PC-9 (cell line): Measurements from ENCODE around the gene IKBKE.

Experiments used
- EZH2 ChIP-seq: fragments of 200-600 bp; sonication (generic); IDR thresholded peaks from 2 replicates; pipeline ENCODE4 v1.8.0; 2017; ENCODE audit warnings: antibody characterized with exemption, low read depth
- TF ChIP-seq, protein P1 (sequence below): fragments of 200-600 bp; sonication (generic); conservative IDR thresholded peaks from 2 replicates; pipeline ENCODE4 v1.6.1; 2017; ENCODE audit warnings: mixed run types, antibody characterized with exemption, mild to moderate bottlenecking, moderate library complexity

GRCh38 chr1:206442101-206442500 is 28.2 kb upstream of the IKBKE start:
- TF ChIP-seq EZH2: no peak
- TF ChIP-seq, protein P1, sequence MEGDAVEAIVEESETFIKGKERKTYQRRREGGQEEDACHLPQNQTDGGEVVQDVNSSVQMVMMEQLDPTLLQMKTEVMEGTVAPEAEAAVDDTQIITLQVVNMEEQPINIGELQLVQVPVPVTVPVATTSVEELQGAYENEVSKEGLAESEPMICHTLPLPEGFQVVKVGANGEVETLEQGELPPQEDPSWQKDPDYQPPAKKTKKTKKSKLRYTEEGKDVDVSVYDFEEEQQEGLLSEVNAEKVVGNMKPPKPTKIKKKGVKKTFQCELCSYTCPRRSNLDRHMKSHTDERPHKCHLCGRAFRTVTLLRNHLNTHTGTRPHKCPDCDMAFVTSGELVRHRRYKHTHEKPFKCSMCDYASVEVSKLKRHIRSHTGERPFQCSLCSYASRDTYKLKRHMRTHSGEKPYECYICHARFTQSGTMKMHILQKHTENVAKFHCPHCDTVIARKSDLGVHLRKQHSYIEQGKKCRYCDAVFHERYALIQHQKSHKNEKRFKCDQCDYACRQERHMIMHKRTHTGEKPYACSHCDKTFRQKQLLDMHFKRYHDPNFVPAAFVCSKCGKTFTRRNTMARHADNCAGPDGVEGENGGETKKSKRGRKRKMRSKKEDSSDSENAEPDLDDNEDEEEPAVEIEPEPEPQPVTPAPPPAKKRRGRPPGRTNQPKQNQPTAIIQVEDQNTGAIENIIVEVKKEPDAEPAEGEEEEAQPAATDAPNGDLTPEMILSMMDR: no peak
